GM12892 (cell line): ENCODE results near the gene PQBP1.

ENCODE experiments used
- POLR2A ChIP-seq: IDR thresholded peaks from 2 replicates; pipeline ENCODE4 v1.6.1; 2011; ENCODE audit warnings: low read depth, low read length, control low read depth
- POLR2AphosphoS5 ChIP-seq: IDR thresholded peaks from 2 replicates; pipeline ENCODE4 v1.6.1; 2011; ENCODE audit warnings: low read depth, low read length, control low read depth

DNA sequence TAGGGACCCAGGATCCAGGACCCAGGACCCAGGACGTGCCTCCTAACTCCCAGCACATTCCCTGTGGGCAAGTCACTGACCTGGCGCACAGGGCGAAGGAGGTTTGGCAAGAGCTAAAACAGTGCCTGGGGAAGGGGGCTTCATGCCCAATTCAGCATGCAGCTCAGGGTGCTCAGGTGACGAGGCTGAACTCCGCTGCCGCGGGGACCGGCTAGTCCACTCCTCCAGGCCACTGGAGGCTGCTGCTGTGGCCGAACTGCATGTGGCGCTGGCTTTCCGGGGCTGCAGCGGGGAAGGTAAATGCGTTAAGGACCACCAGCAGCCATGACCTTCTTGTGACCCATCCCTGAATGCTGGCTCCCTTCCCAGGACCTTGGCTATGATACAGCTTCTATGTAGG, 26.0 kb downstream of the PQBP1 start:
- no peak for TF ChIP-seq POLR2A
- TF ChIP-seq POLR2AphosphoS5 = no peak
